Body of pancreas (tissue), 4 donors: ENCODE results near the gene FOXL3. TPM values are rescaled to one million over a fixed set of nuclear protein-coding genes. Genes with fewer than 3 reads are reported as not detected.
"Not testable (repeated sequence)": the region's sequence is repeated elsewhere in the genome, so short reads cannot be mapped to it uniquely, and the experiment has no call there.

Experiments
- ATAC-seq: fragments of 150-250 bp; one replicate; pipeline ENCODE4 v1.9.1; 2016
- DNase-seq, 4 donors: peaks; one replicate each; pipeline ENCODE4 v3.0.0-alpha.2; 2019
- H3K27ac ChIP-seq, 4 donors: fragments of 200-600 bp; sonication (generic); 1 replicate in 3 of 4; 2 replicates in 1 of 4; pipeline versions ENCODE4 v1.5.1 to v1.6.1; 2016 to 2019; ENCODE audit warnings: mild to moderate bottlenecking in 1 of 4, mixed read lengths in 1 of 4, moderate library complexity in 1 of 4
- H3K27me3 ChIP-seq, 2 donors: fragments of 200-600 bp; sonication (generic); one replicate each; pipeline ENCODE4 v1.6.0; 2016; ENCODE audit warnings: mild to moderate bottlenecking in 1 of 2
- H3K36me3 ChIP-seq, 2 donors: fragments of 200-600 bp; sonication (generic); replicated peaks in 1 of 2; 2 replicates each; pipeline ENCODE4 v1.5.1; 2016; ENCODE audit warnings: low read depth in 2 of 2; ENCODE audit not compliant: insufficient read depth in 1 of 2
- H3K4me1 ChIP-seq: fragments of 200-600 bp; sonication (generic); one replicate; pipeline ENCODE4 v1.6.0; 2016
- H3K4me3 ChIP-seq, 2 donors: fragments of 200-600 bp; sonication (generic); 1 replicate in 1 of 2; 2 replicates in 1 of 2; pipeline ENCODE4 v1.5.1; 2016 to 2019
- H3K9me3 ChIP-seq, 3 donors: fragments of 200-600 bp; sonication (generic); 1 replicate in 2 of 3; 2 replicates in 1 of 3; pipeline ENCODE4 v1.5.1; 2016
- POLR2A ChIP-seq, 3 donors: fragments of 450-650 bp; IDR thresholded peaks; one replicate each; pipeline ENCODE4 v1.6.1; 2016; ENCODE audit warnings: antibody characterized with exemption in 3 of 3, mild to moderate bottlenecking in 2 of 3
- WGBS, 2 donors: methylation state at CpG; one replicate each; pipeline ENCODE4 v1.1.5; 2017; 5-methylcytosine and 5-hydroxymethylcytosine counted together
- intact Hi-C: fragments of 100-400 bp; cut with DNase I; formaldehyde crosslinking; loops from one replicate; pipeline ENCODE4 v1.15.1; 2023
- total RNA-seq, 2 donors: library from RNA; depleted of rRNA; stranded (reverse); fragments of >200 nt; gene quantifications; one replicate each; pipeline ENCODE4 v1.1.0, GENCODE V29; 2016
- TF ChIP-seq, protein P1 (sequence below), 7 experiments: fragments of 450-650 bp in 4 of 7; fragments of 200-600 bp in 3 of 7; sonication (generic) in 3 of 7; IDR thresholded peaks; one replicate each; pipeline ENCODE4 v1.5.1; 2016 to 2019; ENCODE audit warnings: antibody characterized with exemption in 7 of 7

Gene FOXL3
- not detected for total RNA-seq

DNA sequence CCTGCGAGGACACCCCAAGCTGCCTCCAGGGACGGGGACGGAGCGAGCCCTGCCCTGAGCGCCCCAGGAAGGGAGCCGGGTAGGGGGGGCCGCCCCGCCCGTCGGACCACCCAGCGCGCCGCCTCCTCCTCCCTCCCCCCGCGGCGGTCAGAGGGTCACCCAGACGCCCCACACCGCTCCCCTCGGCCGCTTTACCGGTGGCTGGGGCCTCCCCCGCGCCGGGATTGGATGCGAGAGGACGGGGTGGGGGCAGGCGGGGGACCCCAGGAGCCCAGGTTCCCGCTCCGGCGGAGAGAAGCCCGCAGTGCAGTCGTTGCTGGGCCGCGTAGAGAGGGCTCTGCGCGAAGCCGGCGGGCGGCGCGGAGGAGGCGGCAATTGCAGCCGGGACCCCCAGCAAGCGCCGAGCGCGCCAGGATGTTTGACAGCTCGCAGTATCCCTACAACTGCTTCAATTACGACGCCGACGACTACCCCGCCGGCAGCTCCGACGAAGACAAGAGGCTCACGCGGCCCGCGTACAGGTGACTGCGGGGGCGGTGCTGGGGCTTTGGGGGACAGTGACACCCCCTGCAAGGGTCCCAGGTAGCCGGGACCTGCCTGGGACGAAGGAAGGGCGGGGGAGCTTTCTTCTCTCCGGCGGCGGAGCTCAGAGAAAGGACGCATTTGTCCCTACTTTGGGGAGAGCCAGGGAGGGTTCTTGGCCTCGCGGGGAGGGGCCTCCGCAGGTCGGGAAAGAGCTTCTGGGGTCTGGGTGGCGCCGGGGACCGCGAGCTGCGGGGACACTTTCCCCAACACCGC, at the start of gene FOXL3:
TSS of gene FOXL3 (plus strand) at position 415 of the 798 bp plus-strand sequence. CDS start at position 415, 0 bp downstream.
- H3K4me1 ChIP-seq: peaks cover 15% of the 10 kb centered on the region
- WGBS, 2 donors: 0 to 6% methylated on average over 9 to 70 of the region's 79 CpGs
- H3K27ac ChIP-seq: no peak within 1 kb of the TSS
- ATAC-seq (no peak), DNase-seq (no peak)
- no peaks in the 10 kb centered on the region for H3K9me3 ChIP-seq
- H3K36me3 ChIP-seq: no peaks in the 10 kb centered on the region
- intact Hi-C loops: loop anchor here (10.0 kb wide), 1 partner anchor 65 kb away; no protein-coding TSS in a partner anchor
- no peak for TF ChIP-seq POLR2A (IDR thresholded peaks at IDR 0.05)
- TF ChIP-seq, protein P1, sequence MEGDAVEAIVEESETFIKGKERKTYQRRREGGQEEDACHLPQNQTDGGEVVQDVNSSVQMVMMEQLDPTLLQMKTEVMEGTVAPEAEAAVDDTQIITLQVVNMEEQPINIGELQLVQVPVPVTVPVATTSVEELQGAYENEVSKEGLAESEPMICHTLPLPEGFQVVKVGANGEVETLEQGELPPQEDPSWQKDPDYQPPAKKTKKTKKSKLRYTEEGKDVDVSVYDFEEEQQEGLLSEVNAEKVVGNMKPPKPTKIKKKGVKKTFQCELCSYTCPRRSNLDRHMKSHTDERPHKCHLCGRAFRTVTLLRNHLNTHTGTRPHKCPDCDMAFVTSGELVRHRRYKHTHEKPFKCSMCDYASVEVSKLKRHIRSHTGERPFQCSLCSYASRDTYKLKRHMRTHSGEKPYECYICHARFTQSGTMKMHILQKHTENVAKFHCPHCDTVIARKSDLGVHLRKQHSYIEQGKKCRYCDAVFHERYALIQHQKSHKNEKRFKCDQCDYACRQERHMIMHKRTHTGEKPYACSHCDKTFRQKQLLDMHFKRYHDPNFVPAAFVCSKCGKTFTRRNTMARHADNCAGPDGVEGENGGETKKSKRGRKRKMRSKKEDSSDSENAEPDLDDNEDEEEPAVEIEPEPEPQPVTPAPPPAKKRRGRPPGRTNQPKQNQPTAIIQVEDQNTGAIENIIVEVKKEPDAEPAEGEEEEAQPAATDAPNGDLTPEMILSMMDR (IDR thresholded peaks at IDR 0.05): no peak
- H3K4me3 ChIP-seq: no peak within 1 kb of the TSS
- peaks cover 0 to 36% of the 10 kb centered on the region in 2 donors for H3K27me3 ChIP-seq

DNA sequence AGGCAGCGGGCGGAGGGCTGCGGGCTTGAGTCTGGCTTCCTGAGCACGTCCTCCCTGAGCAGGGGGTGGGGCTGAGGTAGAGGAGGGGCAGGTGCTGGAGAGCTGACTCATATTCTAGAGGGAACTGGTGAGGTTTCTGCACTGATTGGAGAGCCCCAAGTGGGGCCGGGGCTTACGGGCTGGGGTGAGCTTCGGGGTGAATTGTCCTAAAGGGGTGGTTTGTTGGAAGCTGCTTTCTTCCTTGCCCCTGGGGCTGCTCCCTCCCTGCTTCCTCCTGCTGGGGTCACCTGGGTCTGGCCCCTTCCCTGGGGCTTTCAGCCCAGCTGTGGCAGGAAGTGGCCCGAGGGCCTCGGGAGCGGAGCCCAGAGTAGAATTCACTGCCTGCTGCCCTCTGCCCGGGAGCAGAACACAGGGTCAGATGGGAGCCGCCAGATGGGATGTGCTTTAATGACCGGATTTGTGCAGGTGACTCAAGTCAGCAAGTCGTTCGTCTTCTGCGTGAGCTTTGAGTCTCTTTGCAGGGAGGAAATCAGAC, 49.0 kb upstream of the FOXL3 start:
- WGBS, 2 donors: 63 to 75% methylated on average over 7 to 16 of the region's 16 CpGs
- TF ChIP-seq, protein P1 (IDR thresholded peaks at IDR 0.05): no peak
- TF ChIP-seq POLR2A (IDR thresholded peaks at IDR 0.05): no peak
- H3K4me3 ChIP-seq: no peak overlapping the region
- ATAC-seq (no peak), DNase-seq (no peak)
- no peaks in the 10 kb centered on the region for H3K9me3 ChIP-seq
- peaks cover 9% of the 10 kb centered on the region for H3K4me1 ChIP-seq
- intact Hi-C loops: no loop called here
- no peaks in the 10 kb centered on the region for H3K36me3 ChIP-seq
- H3K27ac ChIP-seq: no peak overlapping the region
- H3K27me3 ChIP-seq: no peaks in the 10 kb centered on the region

DNA sequence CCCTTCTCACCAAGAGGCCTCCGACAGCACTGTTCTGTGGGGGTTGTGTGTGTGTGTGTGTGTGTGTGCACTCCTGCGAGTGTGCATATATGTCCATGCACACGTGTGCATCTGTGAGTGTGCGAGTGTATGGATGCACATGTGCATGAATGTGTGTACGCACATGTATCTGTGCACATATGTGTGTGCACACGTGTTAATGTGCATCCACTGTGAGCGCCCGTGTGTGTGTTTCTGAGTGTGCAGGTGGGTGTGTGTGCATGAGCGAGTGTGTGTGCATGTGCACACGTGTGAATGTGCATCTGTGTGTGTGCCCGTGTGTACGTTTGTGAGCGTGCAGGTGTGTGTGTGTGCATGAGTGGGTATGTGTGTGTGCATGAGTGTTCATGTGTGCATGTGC, 48.5 kb upstream of the FOXL3 start:
- no peak for DNase-seq
- intact Hi-C loops: no loop called here
- H3K4me1 ChIP-seq: peaks cover 4% of the 10 kb centered on the region
- no peaks in the 10 kb centered on the region for H3K27me3 ChIP-seq
- 92% methylated on average over 13 of the region's 13 CpGs for WGBS, 2 donors
- no peak overlapping the region for H3K4me3 ChIP-seq
- no peak for ATAC-seq
- no peak overlapping the region for H3K27ac ChIP-seq
- TF ChIP-seq, protein P1 (IDR thresholded peaks at IDR 0.05): no peak
- TF ChIP-seq POLR2A (IDR thresholded peaks at IDR 0.05): no peak
- H3K36me3 ChIP-seq: no peaks in the 10 kb centered on the region
- no peaks in the 10 kb centered on the region for H3K9me3 ChIP-seq

DNA sequence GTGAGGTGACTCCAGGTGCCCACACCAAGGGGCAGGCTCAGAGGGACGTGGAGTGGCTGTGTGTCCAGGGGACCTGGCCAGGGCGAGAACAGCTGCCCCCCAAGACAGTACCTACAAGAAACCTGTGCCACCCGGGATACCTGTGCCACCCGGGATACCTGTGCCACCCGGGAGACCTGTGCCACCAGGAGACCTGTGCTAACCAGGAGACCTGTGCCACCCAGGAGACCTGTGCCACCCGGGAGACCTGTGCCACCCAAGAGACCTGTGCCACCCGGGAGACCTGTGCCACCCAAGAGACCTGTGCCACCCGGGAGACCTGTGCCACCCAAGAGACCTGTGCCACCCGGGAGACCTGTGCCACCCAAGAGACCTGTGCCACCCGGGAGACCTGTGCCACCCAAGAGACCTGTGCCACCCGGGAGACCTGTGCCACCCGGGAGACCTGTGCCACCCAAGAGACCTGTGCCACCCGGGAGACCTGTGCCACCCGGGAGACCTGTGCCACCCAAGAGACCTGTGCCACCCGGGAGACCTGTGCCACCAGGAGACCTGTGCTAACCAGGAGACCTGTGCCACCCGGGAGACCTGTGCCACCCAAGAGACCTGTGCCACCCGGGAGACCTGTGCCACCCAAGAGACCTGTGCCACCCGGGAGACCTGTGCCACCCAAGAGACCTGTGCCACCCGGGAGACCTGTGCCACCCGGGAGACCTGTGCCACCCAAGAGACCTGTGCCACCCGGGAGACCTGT, 47.0 kb upstream of the FOXL3 start:
- DNase-seq, ATAC-seq, H3K27me3 ChIP-seq, H3K4me3 ChIP-seq, intact Hi-C loops, H3K9me3 ChIP-seq, H3K36me3 ChIP-seq, H3K27ac ChIP-seq, H3K4me1 ChIP-seq: not testable (repeated sequence)
- WGBS, 2 donors: 81% methylated on average over 5 of the region's 21 CpGs; no CpG with 5 or more reads in 1 of the 2 donors

DNA sequence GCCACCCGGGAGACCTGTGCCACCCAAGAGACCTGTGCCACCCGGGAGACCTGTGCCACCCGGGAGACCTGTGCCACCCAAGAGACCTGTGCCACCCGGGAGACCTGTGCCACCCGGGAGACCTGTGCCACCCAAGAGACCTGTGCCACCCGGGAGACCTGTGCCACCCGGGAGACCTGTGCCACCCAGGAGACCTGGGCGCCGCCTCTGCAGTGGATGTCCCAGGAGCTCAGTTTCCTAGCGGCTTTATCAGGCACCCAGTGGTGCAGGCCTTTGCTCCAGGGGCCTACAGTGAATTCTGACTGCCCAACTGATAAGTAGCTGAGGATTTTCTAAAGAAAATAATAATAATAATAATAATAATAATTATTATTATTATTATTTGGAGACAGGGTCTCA, 46.4 kb upstream of the FOXL3 start:
- WGBS, 2 donors: 91 to 97% methylated on average over 4 to 6 of the region's 10 CpGs
- H3K4me1 ChIP-seq, intact Hi-C loops, H3K27me3 ChIP-seq, H3K27ac ChIP-seq, H3K9me3 ChIP-seq, H3K36me3 ChIP-seq, DNase-seq, ATAC-seq, H3K4me3 ChIP-seq: not testable (repeated sequence)
